Esophagus squamous epithelium (tissue), 4 donors: ENCODE data around the gene AKIRIN1.

Experiments
- CTCF ChIP-seq, 6 experiments: fragments of 450-650 bp in 4 of 6; fragments of 200-600 bp in 2 of 6; sonication (generic) in 2 of 6; IDR thresholded peaks; one replicate each; pipeline ENCODE4 v1.5.1; 2016 to 2019; ENCODE audit warnings: antibody characterized with exemption in 6 of 6, mild to moderate bottlenecking in 4 of 6, moderate library complexity in 4 of 6
- POLR2A ChIP-seq, 4 donors: fragments of 450-650 bp; IDR thresholded peaks; one replicate each; pipeline ENCODE4 v1.6.1; 2017; ENCODE audit warnings: antibody characterized with exemption in 4 of 4, mild to moderate bottlenecking in 4 of 4, moderate library complexity in 3 of 4

- TF ChIP-seq POLR2A (IDR thresholded peaks at IDR 0.05), result no peak
- TF ChIP-seq CTCF (IDR thresholded peaks at IDR 0.05), result peak in 3 of 6 experiments; percentile 13 to 37 (median 16)
Observed at GRCh38 chr1:38964140-38964548, 26.9 kb upstream of the AKIRIN1 start.
